GM21381 (cell line): ENCODE data around the gene MRPL54.
"Not testable (repeated sequence)": the region's sequence is repeated elsewhere in the genome, so short reads cannot be mapped to it uniquely, and the experiment has no call there.

Experiments used
- ATAC-seq: cut with Tn5 transposase; IDR thresholded peaks from one replicate; pipeline ENCODE4 v1.9.1; 2021; ENCODE audit warnings: mild to moderate bottlenecking, moderate library complexity; ENCODE audit not compliant: unreplicated experiment

MRPL54 gene

DNA sequence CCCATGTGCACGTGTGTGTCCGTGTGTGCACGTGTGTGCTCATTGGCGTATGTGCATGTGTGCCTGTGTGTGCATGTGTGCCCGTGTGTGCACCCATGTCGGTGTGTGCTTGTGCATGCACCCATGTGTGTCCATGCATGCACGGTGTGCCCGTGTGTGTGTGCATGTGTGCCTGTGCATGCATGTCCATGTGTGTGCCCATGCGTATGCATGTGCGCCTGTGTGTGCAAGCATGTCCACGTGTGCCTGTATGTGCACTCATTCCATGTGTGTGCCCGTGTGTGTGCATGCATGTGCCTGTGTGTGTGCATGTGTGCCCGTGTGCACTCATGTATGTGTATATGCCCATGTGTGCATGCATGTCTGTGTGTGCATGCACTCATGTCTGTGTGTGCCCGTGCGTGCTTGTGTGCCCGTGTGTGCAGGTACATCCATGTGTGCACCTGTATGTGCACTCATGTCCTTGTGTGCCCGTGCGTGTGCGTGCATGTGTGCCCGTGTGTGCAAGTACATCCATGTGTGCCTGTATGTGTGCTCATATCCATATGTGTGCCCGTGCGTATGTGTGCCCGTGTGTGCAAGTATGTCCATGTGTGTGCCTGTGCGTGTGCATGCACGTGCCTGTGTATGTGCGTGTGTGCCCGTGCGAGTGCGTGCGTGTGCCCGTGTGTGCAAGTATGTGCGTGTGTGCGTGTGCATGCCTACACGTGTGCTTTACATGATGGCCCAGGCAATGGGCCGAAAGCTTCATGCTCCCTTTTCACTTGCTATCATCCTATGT, 45.3 kb downstream of the MRPL54 start:
- ATAC-seq = no peak

DNA sequence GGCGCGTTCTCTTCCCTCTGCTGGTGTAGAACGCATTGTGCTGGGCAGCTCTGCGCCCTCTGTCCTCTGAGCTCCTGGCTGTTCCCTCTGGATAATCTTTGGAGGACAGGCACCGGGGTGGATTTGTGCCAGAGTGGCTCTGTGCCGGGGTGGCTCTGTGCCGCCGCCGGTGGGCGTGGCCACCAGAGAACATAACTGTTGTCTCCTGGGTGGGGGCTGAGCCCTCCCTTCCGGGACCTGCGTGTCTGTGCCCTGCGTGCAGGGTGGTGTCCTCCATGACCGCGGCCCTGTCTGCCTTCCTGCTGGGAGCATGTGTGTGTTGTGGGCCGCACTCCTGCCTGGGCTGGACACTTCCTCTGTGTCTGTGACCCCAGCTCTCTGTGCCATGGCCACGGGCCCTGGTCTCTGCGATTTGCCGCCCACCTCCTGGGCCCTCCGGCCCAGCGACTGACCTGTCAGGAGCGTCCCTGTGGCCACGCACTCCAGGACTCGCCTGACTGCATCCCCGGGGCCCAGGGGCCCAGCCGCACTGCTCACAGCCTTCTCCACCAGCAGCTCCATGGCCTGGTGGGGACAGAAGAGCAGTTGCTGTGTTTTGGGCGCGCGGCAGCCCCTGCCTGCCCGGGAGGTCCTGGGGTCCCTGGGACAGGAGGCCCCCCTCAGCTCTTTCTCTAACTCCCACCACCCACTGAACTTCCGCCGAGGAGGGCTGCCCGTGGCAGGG, 46.1 kb downstream of the MRPL54 start:
- no peak for ATAC-seq

DNA sequence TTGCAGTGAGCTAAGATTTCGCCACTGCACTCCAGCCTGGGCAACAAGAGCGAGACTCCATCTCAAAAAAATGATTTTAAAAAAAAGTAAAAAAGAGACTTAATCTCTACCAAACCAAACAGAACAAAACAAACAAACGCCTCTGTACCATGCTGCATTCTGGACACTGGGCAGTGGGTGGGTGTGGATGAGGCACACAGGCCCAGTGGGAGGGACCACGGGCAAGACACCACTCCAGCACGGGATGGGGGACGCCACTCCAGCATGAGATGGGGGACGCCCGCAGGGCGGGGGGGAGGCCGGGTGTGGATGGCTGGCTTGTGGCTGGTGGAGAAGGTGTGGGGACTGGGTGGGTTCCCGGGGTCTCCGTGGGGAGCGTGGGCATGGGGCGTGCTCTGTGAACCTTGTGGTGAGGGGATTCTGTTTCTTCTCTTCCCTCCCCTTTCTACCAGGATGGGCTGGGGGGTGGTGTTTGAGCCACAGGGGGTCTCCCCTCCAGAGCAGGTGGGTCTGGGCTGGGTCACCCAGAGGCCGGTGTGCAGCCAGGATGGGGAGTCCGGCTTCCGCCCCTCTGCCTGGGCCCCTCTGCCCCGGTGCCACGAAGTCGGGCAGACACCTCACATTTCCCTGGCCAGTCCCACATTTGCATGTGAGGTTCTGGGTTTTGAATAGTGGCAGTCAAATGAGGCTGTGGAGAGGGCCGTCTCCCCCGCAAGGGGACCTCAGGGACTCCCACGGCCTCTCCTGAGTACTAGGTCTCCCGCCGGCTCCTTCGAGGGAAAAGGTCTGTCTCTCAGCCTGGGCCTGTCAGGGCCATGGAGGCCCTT, 47.6 kb downstream of the MRPL54 start:
- ATAC-seq = no peak

DNA sequence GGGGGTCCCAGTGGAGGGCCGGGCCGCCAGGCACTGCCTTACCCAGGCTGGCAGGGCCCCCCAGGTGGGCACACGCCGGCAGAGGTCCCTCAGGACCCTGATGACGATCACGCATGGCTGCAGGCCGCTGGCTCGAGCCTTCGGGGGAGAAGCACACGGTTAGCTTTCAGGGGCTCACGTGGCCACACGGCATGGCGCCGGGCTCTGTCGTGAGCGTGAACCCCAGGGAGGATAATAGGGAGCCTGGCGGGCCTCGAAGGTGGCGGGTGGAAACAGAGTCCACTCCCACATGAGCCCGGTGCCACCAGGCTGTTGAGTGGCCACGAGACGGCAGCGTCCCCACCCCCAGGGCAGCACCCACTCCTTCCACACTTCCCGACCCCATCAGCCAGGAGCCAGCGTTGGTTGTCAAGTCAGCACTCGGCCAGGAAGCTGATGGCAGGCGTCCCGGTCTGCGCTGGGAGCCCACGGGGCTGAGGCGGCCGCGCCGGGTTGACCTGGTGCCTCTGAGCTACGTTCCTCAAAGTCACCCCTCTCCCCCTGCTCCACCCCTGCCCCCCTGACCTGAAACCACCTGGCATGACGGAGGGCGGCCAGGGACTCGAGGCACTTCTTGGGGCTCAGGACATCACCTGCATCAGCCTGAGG, 48.4 kb downstream of the MRPL54 start:
- no peak for ATAC-seq

DNA sequence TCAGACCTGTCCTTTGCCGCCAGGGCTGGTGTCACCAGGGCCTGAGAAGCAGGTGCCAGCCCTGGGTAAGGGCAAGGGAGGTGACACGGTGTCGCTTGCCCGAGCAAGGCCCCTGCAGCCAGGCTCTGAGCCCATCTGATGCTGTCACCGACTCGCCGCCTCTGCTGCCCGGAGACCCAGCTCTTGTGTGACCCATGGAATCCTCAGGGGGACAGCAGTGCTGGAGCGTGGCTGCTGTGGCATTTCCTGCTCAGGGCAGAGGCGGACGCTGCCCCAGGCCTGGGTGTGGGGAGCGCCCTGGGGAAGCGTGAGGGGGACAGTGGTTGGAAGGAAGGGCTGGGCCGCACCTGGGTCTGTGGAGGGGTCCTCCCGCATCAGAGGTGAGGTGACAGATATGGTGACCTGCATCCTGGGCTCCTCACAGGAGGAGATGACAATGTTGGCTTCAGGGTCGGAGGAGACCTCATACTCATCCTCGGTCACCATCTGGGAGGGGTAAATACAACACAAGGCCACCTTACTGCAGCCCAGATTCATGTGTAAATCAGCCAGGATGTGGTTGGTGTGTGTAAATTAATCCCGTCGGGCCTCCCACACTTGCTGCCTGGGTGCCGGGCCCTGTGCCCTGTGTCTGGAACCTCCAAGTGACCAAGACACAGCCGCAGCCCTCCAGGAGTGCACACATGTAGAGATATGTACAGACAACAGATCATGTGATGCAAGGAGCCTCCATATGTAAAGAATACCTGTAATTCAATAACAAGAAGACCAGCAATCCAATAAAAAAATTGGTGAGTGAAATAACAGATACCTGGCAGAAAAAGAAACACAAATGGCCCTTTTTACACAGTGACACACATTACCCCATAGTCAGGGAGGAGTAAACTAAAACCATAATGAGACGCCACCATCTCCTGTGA, 51.3 kb downstream of the MRPL54 start:
- ATAC-seq = no peak

DNA sequence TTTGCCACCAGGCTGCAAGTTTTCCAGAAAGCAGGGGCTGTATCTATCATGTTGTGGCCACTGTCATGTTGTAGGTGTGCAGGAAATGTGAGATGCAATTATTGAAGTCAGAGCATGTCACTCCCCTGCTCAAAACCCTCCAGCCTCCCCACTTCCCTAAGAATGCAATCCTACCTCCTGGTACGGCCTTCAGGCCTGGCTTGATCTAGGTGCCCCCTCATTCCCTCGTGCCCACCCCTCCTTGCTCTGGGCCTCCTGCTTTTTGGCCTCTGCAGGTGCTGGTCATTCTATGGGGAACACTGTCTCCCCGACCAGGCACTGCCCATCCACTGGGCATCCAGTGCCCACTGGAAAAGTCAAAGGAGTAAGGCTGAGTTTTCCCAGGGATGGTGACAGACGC, 52.2 kb downstream of the MRPL54 start:
- no peak for ATAC-seq

DNA sequence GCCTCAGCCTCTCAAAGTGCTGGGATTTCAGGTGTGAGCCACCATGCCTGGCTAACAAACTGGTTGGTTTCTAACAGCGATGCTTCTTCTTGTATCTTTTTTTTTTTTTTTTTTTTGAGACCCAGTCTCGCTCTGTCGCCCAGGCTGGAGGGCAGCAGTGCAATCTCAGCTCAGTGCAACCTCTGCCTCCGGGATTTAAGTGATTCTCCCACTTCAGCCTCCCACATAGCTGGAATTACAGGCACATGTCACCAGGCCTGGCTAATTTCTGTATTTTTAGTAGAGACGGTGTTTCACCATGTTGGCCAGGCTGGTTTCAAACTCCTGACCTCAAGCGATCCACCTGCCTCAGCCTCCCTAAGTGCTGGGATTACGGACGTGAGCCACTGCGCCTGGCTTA, 53.7 kb downstream of the MRPL54 start:
- not testable (repeated sequence) for ATAC-seq

DNA sequence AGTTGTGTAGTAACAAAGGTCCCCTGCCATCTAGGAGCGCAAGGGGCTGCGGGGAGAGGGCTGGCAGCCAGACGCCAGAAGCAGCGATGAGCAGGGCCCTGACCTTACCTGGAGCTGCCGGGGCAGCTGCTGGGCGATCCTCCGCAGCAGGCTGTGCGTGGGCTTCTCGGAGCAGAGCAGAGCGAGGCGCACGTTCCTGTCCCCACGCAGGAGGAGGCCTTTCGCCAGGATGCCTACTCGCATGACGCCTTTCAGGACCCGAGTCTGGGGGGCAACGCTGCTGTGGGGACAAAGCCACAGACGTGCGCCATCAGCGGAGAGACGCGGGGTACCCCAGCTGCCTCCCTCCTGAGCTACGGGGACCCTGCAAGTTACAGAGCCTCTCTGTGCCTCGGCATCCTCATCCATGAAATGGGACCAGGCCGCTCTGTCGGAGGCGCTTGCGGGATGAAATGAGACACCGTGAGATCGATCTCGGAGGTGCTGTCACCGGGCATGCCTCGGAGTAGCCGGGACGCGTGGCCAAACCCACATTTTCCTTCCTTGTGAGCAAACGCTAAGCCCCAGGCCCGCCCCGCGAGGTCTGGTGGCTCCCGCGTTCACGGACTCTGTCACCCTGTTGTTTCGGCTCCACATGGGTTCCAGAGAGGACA, 54.2 kb downstream of the MRPL54 start:
- no peak for ATAC-seq
